ENCODE results near the gene PLEKHD1.

Gene PLEKHD1

DNA sequence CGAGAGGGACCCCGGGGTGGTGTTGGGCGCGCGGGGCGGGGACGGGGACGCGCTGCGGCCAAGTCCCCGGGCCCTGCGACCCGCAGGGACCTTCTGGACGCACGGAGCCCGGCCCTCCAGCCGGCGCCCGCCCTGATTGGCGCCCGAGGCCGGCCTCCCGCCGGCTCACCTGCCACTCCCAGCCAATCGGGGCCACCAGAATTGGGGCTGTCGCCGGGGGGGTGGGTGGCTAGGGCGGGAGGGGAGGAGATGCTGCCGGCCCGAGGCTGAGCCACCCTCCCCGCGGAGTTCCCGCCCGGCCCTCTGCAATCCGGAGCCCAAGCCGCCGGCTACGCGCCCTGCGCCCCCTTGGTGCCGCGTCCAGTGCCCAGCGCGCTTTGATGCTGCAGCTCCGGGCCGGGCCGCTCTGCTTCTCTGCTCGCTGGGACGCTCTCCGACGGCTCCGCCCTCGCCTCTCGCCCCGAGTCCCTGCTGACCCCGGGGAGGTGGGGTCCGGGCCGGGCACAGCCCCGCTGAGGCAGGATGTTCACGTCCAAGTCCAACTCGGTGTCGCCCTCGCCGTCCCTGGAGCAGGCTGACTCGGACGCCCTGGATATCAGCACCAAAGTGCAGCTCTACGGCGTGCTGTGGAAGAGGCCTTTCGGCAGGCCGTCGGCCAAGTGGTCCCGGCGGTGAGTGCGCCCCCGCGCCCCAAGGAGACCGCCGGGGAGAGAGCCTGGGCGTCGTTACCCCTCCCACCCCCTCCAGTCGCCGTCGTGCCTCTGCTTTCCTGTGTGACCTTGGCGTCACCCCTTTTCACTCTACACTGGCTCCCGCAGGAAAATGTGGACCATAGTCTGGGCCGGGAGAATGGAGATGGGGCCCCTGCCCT is at the start of gene PLEKHD1:
PLEKHD1 (plus strand) TSS at position 285 of the 871 bp plus-strand sequence; CDS start at position 523, 238 bp downstream.
- Histone ChIP-seq H3K9me3 (ENCODE audit: control insufficient read depth in 1 of 2, low read length in 2 of 2) (no peaks in the 10 kb centered on the region), H3K27ac (ENCODE audit: low read depth, low read length) (no peak within 1 kb of the TSS), H3K4me3 (ENCODE audit: low read depth in 1 of 2, low read length in 2 of 2) (peak within 1 kb of the TSS; percentile 56 to 57), H3K4me1 (ENCODE audit: control insufficient read depth in 1 of 2, insufficient read depth in 2 of 2, low read length in 2 of 2) (peaks cover 0 to 16% of the 10 kb centered on the region in 2 donors), H3K9ac (ENCODE audit: low read depth in 1 of 2, low read length in 2 of 2) (no peak within 1 kb of the TSS), H3K27me3 (ENCODE audit: control insufficient read depth in 1 of 2, insufficient read depth in 2 of 2, low read length in 2 of 2) (peaks cover 37 to 42% of the 10 kb centered on the region in 2 donors), H3K36me3 (ENCODE audit: control insufficient read depth in 1 of 2, insufficient read depth in 2 of 2, low read length in 2 of 2) (no peaks in the 10 kb centered on the region)

DNA sequence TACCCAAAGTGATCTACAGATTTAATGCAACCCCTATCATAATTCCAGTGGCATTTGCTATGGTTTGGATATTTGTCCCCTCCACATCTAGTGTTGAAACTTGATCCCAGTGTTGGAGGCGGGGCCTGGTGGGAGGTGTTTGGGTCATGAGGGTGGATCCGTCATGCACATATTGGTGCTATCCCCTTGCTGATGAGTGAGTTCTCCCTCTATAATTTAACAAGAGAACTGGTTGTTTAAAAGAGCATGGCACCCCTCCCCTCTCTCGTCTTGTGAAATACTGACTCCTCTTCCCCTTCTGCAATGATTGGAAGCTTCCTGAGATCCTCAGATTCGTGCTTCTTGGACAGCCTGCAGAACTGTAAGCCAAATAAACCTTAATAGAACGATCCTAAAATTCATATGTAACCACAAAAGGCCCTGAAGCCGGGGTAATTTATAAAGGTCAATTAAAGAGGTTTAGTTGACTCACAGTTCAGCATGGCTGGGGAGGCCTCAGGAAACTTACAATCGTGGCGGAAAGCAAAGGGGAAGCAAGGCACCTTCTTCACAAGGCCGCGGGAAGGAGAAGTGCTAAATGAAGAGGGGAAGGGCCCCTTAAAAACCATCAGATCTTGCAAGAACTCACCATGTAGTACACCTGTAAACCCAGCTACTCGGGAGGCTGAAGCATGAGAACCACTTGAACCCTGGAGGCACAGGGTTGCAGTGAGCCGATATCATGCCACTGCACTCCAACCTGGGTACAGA is 44.8 kb upstream of the PLEKHD1 start:
- Histone ChIP-seq H3K27ac (ENCODE audit: low read depth, low read length) (no peak overlapping the region), H3K36me3 (ENCODE audit: control insufficient read depth in 1 of 2, insufficient read depth in 2 of 2, low read length in 2 of 2) (peaks cover 4 to 17% of the 10 kb centered on the region in 2 donors)

DNA sequence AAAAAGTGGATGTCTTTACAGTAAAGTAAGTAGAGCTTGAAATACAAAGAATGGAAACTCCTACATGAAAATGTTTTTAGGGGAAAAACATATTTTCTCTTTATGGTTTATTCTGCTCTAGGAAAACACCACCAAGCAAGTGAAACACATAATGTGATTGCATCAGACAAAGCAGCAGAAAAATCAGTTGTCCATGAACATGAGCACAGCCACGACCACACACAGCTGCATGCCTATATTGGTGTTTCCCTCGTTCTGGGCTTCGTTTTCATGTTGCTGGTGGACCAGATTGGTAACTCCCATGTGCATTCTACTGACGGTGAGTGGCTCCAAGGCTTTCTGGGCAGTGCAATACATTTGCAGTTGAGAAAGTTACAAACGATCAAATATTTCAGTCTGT is 42.6 kb upstream of the PLEKHD1 start:
- no peaks in the 10 kb centered on the region for H3K9me3 ChIP-seq (ENCODE audit: control insufficient read depth in 1 of 2, low read length in 2 of 2)
- no peak overlapping the region for H3K4me3 ChIP-seq (ENCODE audit: low read depth in 1 of 2, low read length in 2 of 2)
- peaks cover 4 to 20% of the 10 kb centered on the region in 2 donors for H3K36me3 ChIP-seq (ENCODE audit: control insufficient read depth in 1 of 2, insufficient read depth in 2 of 2, low read length in 2 of 2)
- H3K9ac ChIP-seq (ENCODE audit: low read depth in 1 of 2, low read length in 2 of 2) = no peak overlapping the region
- no peaks in the 10 kb centered on the region for H3K4me1 ChIP-seq (ENCODE audit: control insufficient read depth in 1 of 2, insufficient read depth in 2 of 2, low read length in 2 of 2)
- H3K27me3 ChIP-seq (ENCODE audit: control insufficient read depth in 1 of 2, insufficient read depth in 2 of 2, low read length in 2 of 2) = no peaks in the 10 kb centered on the region
- H3K27ac ChIP-seq (ENCODE audit: low read depth, low read length) = no peak overlapping the region

More for the DNA sequence above, 44.8 kb upstream of the PLEKHD1 start:
- H3K4me1 ChIP-seq (ENCODE audit: control insufficient read depth in 1 of 2, insufficient read depth in 2 of 2, low read length in 2 of 2) = no peaks in the 10 kb centered on the region
- no peak overlapping the region for H3K9ac ChIP-seq (ENCODE audit: low read depth in 1 of 2, low read length in 2 of 2)
- H3K9me3 ChIP-seq (ENCODE audit: control insufficient read depth in 1 of 2, low read length in 2 of 2) = no peaks in the 10 kb centered on the region
- no peaks in the 10 kb centered on the region for H3K27me3 ChIP-seq (ENCODE audit: control insufficient read depth in 1 of 2, insufficient read depth in 2 of 2, low read length in 2 of 2)
- H3K4me3 ChIP-seq (ENCODE audit: low read depth in 1 of 2, low read length in 2 of 2) = no peak overlapping the region

DNA sequence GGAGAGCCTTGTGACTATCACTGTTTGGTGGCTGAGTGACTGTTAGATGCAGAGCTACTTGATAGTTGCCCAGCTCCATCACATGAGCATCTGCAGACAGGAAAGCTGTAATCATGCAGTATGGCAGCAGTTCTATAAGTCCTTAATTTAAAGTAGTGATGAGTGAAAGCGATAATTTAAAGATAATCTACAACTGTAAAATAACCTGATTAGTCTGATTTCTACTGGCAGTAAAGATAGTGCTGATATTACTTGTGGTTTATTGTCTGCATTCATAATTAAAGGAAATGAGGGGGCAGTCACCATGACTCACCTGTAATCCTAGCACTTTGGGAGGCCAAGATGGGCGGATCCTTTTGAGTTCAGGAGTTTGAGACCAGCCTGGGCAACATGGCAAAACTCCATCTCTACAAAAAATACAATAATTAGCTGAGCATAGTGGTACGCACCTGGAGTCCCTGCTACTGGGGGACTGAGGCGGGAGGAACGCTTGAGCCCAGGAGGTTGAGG is 41.2 kb upstream of the PLEKHD1 start:
- H3K4me1 ChIP-seq (ENCODE audit: control insufficient read depth in 1 of 2, insufficient read depth in 2 of 2, low read length in 2 of 2) = no peaks in the 10 kb centered on the region
- H3K27ac ChIP-seq (ENCODE audit: low read depth, low read length) = no peak overlapping the region
- no peak overlapping the region for H3K9ac ChIP-seq (ENCODE audit: low read depth in 1 of 2, low read length in 2 of 2)
- peaks cover 4 to 20% of the 10 kb centered on the region in 2 donors for H3K36me3 ChIP-seq (ENCODE audit: control insufficient read depth in 1 of 2, insufficient read depth in 2 of 2, low read length in 2 of 2)
- H3K4me3 ChIP-seq (ENCODE audit: low read depth in 1 of 2, low read length in 2 of 2) = no peak overlapping the region
- H3K27me3 ChIP-seq (ENCODE audit: control insufficient read depth in 1 of 2, insufficient read depth in 2 of 2, low read length in 2 of 2) = no peaks in the 10 kb centered on the region
- H3K9me3 ChIP-seq (ENCODE audit: control insufficient read depth in 1 of 2, low read length in 2 of 2) = no peaks in the 10 kb centered on the region

DNA sequence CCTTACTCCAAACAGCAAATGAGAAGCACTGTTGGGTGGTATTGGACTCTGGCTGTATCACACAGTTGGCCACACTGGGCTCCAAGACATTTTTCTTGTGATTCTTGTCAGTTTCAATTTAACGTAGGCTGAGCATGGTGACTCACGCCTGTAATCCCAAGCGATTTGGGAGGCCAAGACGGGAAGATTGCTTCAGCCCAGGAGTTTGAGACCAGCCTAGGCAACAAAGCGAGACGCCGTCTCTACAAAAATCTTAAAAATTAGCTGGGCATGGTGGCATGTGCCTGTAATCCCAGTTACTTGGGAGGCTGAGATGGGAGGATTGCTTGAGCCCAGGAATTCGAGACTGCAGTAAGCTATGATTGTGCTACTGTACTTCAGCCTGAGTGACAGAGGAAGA is 35.3 kb upstream of the PLEKHD1 start:
- Histone ChIP-seq H3K4me3 (ENCODE audit: low read depth in 1 of 2, low read length in 2 of 2) (no peak overlapping the region), H3K9me3 (ENCODE audit: control insufficient read depth in 1 of 2, low read length in 2 of 2) (no peaks in the 10 kb centered on the region), H3K27me3 (ENCODE audit: control insufficient read depth in 1 of 2, insufficient read depth in 2 of 2, low read length in 2 of 2) (no peaks in the 10 kb centered on the region), H3K9ac (ENCODE audit: low read depth in 1 of 2, low read length in 2 of 2) (no peak overlapping the region), H3K27ac (ENCODE audit: low read depth, low read length) (no peak overlapping the region), H3K4me1 (ENCODE audit: control insufficient read depth in 1 of 2, insufficient read depth in 2 of 2, low read length in 2 of 2) (no peaks in the 10 kb centered on the region), H3K36me3 (ENCODE audit: control insufficient read depth in 1 of 2, insufficient read depth in 2 of 2, low read length in 2 of 2) (peaks cover 5 to 13% of the 10 kb centered on the region in 2 donors)

DNA sequence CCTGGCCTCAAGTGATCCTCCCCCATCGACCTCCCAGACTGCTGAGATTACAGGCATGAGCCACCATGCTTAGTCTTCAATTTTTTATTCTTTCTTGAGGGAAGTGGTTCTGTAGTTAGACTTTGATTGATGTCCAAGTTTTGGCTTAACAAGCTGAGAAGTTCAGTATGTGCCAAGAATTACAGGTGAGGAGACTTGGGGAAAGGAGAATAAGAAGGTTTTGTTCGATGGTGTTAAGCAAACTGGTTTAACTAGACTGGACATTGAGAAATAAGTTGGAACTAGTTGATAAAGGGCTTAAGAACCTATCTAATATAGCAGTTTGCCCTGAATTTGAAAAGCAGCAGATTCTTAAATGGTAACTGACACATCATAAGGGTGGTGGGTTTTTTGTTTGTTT is 32.6 kb upstream of the PLEKHD1 start:
- no peak overlapping the region for H3K27ac ChIP-seq (ENCODE audit: low read depth, low read length)
- no peaks in the 10 kb centered on the region for H3K4me1 ChIP-seq (ENCODE audit: control insufficient read depth in 1 of 2, insufficient read depth in 2 of 2, low read length in 2 of 2)
- H3K9ac ChIP-seq (ENCODE audit: low read depth in 1 of 2, low read length in 2 of 2) = no peak overlapping the region
- H3K9me3 ChIP-seq (ENCODE audit: control insufficient read depth in 1 of 2, low read length in 2 of 2) = no peaks in the 10 kb centered on the region
- peaks cover 8 to 21% of the 10 kb centered on the region in 2 donors for H3K36me3 ChIP-seq (ENCODE audit: control insufficient read depth in 1 of 2, insufficient read depth in 2 of 2, low read length in 2 of 2)
- no peaks in the 10 kb centered on the region for H3K27me3 ChIP-seq (ENCODE audit: control insufficient read depth in 1 of 2, insufficient read depth in 2 of 2, low read length in 2 of 2)
- no peak overlapping the region for H3K4me3 ChIP-seq (ENCODE audit: low read depth in 1 of 2, low read length in 2 of 2)

DNA sequence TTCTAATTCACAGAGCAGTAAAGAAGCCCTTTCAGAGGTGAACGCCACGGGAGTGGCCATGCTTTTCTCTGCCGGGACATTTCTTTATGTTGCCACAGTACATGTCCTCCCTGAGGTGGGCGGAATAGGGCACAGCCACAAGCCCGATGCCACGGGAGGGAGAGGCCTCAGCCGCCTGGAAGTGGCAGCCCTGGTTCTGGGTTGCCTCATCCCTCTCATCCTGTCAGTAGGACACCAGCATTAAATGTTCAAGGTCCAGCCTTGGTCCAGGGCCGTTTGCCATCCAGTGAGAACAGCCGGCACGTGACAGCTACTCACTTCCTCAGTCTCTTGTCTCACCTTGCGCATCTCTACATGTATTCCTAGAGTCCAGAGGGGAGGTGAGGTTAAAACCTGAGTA is 26.2 kb upstream of the PLEKHD1 start:
- no peaks in the 10 kb centered on the region for H3K27me3 ChIP-seq (ENCODE audit: control insufficient read depth in 1 of 2, insufficient read depth in 2 of 2, low read length in 2 of 2)
- H3K36me3 ChIP-seq (ENCODE audit: control insufficient read depth in 1 of 2, insufficient read depth in 2 of 2, low read length in 2 of 2) = peaks cover 24 to 53% of the 10 kb centered on the region in 2 donors
- H3K4me1 ChIP-seq (ENCODE audit: control insufficient read depth in 1 of 2, insufficient read depth in 2 of 2, low read length in 2 of 2) = no peaks in the 10 kb centered on the region
- no peak overlapping the region for H3K27ac ChIP-seq (ENCODE audit: low read depth, low read length)
- no peak overlapping the region for H3K4me3 ChIP-seq (ENCODE audit: low read depth in 1 of 2, low read length in 2 of 2)
- no peak overlapping the region for H3K9ac ChIP-seq (ENCODE audit: low read depth in 1 of 2, low read length in 2 of 2)
- H3K9me3 ChIP-seq (ENCODE audit: control insufficient read depth in 1 of 2, low read length in 2 of 2) = no peaks in the 10 kb centered on the region

DNA sequence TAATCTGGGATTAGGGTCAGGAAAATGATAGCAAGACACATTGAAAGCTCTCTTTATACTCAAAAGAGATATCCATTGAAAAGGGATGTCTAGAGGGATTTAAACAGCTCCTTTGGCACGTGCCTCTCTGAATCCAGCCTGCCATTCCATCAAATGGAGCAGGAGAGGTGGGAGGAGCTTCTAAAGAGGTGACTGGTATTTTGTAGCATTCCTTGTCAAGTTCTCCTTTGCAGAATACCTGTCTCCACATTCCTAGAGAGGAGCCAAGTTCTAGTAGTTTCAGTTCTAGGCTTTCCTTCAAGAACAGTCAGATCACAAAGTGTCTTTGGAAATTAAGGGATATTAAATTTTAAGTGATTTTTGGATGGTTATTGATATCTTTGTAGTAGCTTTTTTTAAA is 25.4 kb upstream of the PLEKHD1 start:
- Histone ChIP-seq H3K4me3 (ENCODE audit: low read depth in 1 of 2, low read length in 2 of 2) (no peak overlapping the region), H3K27ac (ENCODE audit: low read depth, low read length) (no peak overlapping the region), H3K9ac (ENCODE audit: low read depth in 1 of 2, low read length in 2 of 2) (no peak overlapping the region), H3K36me3 (ENCODE audit: control insufficient read depth in 1 of 2, insufficient read depth in 2 of 2, low read length in 2 of 2) (peaks cover 21 to 48% of the 10 kb centered on the region in 2 donors), H3K27me3 (ENCODE audit: control insufficient read depth in 1 of 2, insufficient read depth in 2 of 2, low read length in 2 of 2) (no peaks in the 10 kb centered on the region), H3K9me3 (ENCODE audit: control insufficient read depth in 1 of 2, low read length in 2 of 2) (no peaks in the 10 kb centered on the region), H3K4me1 (ENCODE audit: control insufficient read depth in 1 of 2, insufficient read depth in 2 of 2, low read length in 2 of 2) (no peaks in the 10 kb centered on the region)

DNA sequence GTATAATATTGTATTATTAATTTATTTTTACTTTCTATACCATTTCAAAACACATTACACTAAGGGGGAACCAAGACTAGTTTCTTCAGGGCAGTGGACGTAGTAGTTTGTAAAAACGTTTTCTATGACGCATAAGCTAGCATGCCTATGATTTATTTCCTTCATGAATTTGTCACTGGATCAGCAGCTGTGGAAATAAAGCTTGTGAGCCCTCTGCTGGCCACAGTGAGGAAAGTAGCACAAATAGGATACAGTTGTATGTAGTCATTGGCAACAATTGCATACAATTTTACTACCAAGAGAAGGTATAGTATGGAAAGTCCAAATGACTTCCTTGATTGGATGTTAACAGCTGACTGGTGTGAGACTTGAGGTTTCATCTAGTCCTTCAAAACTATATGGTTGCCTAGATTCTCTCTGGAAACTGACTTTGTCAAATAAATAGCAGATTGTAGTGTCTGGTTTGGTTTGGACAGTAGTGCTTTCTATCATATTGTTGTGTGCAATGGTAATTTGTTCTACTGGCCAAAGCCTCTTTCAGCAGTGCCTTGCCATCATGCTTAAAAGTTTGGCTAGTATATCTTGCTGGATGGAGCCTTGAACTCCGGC is 24.3 kb upstream of the PLEKHD1 start:
- no peaks in the 10 kb centered on the region for H3K27me3 ChIP-seq (ENCODE audit: control insufficient read depth in 1 of 2, insufficient read depth in 2 of 2, low read length in 2 of 2)
- no peak overlapping the region for H3K4me3 ChIP-seq (ENCODE audit: low read depth in 1 of 2, low read length in 2 of 2)
- H3K9ac ChIP-seq (ENCODE audit: low read depth in 1 of 2, low read length in 2 of 2) = no peak overlapping the region
- H3K9me3 ChIP-seq (ENCODE audit: control insufficient read depth in 1 of 2, low read length in 2 of 2) = no peaks in the 10 kb centered on the region
- H3K36me3 ChIP-seq (ENCODE audit: control insufficient read depth in 1 of 2, insufficient read depth in 2 of 2, low read length in 2 of 2) = peaks cover 21 to 47% of the 10 kb centered on the region in 2 donors
- no peaks in the 10 kb centered on the region for H3K4me1 ChIP-seq (ENCODE audit: control insufficient read depth in 1 of 2, insufficient read depth in 2 of 2, low read length in 2 of 2)
- no peak overlapping the region for H3K27ac ChIP-seq (ENCODE audit: low read depth, low read length)

DNA sequence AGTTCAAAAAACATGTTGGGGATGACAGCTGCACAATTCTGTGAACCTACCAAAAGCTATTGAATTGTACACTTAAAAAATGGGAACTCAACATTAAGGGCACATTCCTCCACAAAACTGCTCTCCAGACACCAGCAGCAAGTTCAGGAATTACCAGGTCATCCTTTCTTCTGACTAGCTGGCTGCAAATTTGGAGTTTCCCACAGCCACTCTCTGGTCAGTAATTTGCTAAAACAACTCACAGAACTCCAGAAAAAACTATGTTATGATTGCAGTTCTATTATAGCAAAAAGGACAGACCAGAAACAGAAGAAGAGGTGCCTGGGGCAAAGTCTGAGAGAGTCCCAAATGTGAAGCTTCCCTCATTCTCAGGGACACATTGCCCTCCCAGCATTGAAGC is 20.1 kb upstream of the PLEKHD1 start:
- Histone ChIP-seq H3K9ac (ENCODE audit: low read depth in 1 of 2, low read length in 2 of 2) (no peak overlapping the region), H3K27me3 (ENCODE audit: control insufficient read depth in 1 of 2, insufficient read depth in 2 of 2, low read length in 2 of 2) (no peaks in the 10 kb centered on the region), H3K9me3 (ENCODE audit: control insufficient read depth in 1 of 2, low read length in 2 of 2) (no peaks in the 10 kb centered on the region), H3K27ac (ENCODE audit: low read depth, low read length) (no peak overlapping the region), H3K36me3 (ENCODE audit: control insufficient read depth in 1 of 2, insufficient read depth in 2 of 2, low read length in 2 of 2) (peaks cover 7 to 15% of the 10 kb centered on the region in 2 donors), H3K4me3 (ENCODE audit: low read depth in 1 of 2, low read length in 2 of 2) (no peak overlapping the region), H3K4me1 (ENCODE audit: control insufficient read depth in 1 of 2, insufficient read depth in 2 of 2, low read length in 2 of 2) (no peaks in the 10 kb centered on the region)
